Spinal cord (tissue), 10 donors: ENCODE data around the gene CLDN7. TPM values are rescaled to one million over a fixed set of nuclear protein-coding genes. Genes with fewer than 3 reads are reported as not detected.

ENCODE experiments used
- DNase-seq, 6 donors: peaks; one replicate each; pipeline versions ENCODE4 v3.0.0 to v3.0.0-alpha.2; 2013 to 2015; ENCODE audit warnings: low spot score in 6 of 6, low read depth in 4 of 6
- H3K27ac ChIP-seq: one replicate; pipeline ENCODE4 v1.5.1; 2013; ENCODE audit warnings: low read depth, low read length, control low read depth
- H3K27me3 ChIP-seq: one replicate; pipeline ENCODE4 v1.6.1; 2013; ENCODE audit warnings: low read length; ENCODE audit not compliant: control insufficient read depth, insufficient read depth
- H3K36me3 ChIP-seq: one replicate; pipeline ENCODE4 v1.6.1; 2013; ENCODE audit warnings: low read length; ENCODE audit not compliant: control insufficient read depth, insufficient read depth
- H3K4me1 ChIP-seq: one replicate; pipeline ENCODE4 v1.6.1; 2013; ENCODE audit warnings: low read length; ENCODE audit not compliant: control insufficient read depth, insufficient read depth
- H3K4me3 ChIP-seq: one replicate; pipeline ENCODE4 v1.5.1; 2013; ENCODE audit warnings: low read depth, low read length, control low read depth
- H3K9me3 ChIP-seq: one replicate; pipeline ENCODE4 v1.6.1; 2013; ENCODE audit warnings: low read length; ENCODE audit not compliant: control insufficient read depth, insufficient read depth
- WGBS: methylation state at CpG from one replicate; pipeline ENCODE4 v1.1.5; 2013; ENCODE audit warnings: missing lambda C conversion rate; ENCODE audit not compliant: insufficient coverage; 5-methylcytosine and 5-hydroxymethylcytosine counted together
- polyA plus RNA-seq, 2 donors: library from polyadenylated mRNA; unstranded; fragments of 120-200 nt; gene quantifications; one replicate each; pipeline ENCODE4 v1.2.1, GENCODE V29; 2013; ENCODE audit not compliant: insufficient read length in 2 of 2
- total RNA-seq, 2 donors: library from RNA; depleted of rRNA in 1 of 2; stranded (reverse); fragments of 120-200 nt in 1 of 2; fragments of >200 nt in 1 of 2; gene quantifications; one replicate each; pipeline versions ENCODE4 v1.2.3 to v1.2.4, GENCODE V29; 2013 to 2014
- donor health status: healthy.

CLDN7 gene
- total and polyA plus RNA-seq, 4 donors = 0.79 to 2.3 (median 1.3) TPM

DNA sequence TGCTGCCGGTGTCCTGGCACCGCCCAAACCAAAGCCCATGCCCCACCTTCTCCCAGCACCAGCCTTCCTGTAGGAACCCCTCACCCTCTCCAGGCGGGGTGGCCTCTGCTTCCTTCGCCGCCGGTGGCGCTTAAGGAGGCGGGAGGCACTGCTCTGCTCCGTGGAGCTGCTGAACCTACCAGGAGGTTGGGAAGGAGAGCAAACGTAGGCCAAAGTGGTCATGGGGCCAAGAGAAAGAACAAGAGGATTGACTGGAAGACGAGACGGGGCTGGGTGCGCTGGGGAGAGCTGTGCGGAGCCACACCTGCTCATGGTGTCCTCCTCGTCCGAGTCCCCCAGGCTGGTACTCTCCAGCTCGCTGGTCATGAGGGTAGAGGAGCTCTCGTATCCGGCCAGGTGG lies 32.8 kb downstream of the CLDN7 start:
- Histone ChIP-seq H3K4me3 (no peak overlapping the region), H3K9me3 (no peaks in the 10 kb centered on the region), H3K4me1 (peaks cover 24% of the 10 kb centered on the region), H3K27ac (no peak overlapping the region), H3K27me3 (no peaks in the 10 kb centered on the region), H3K36me3 (peaks cover 72% of the 10 kb centered on the region)
- no peak for DNase-seq
- 92% methylated on average over 12 of the region's 19 CpGs for WGBS

DNA sequence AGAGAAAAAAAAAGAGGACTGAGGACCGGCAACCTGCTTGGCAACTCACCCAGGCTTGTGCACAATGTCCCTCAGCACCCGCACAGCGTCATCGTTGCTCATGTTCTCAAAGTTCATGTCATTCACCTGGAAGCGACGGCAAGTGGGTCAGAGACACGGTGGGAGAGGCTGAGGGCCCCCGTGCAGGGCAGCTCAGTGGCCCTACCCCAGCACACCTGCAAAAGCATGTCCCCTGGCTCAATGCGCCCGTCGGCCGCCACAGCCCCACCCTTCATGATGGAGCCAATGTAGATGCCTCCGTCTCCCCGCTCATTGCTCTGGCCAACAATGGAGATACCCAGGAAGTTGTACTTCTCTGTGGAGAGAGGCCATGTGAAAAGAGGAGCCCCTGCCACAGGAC lies 33.4 kb downstream of the CLDN7 start:
- no peaks in the 10 kb centered on the region for H3K27me3 ChIP-seq
- 90% methylated on average over 9 of the region's 14 CpGs for WGBS
- no peaks in the 10 kb centered on the region for H3K9me3 ChIP-seq
- no peak for DNase-seq
- no peak overlapping the region for H3K4me3 ChIP-seq
- H3K36me3 ChIP-seq = peaks cover 78% of the 10 kb centered on the region
- H3K27ac ChIP-seq = no peak overlapping the region
- H3K4me1 ChIP-seq = peaks cover 24% of the 10 kb centered on the region

DNA sequence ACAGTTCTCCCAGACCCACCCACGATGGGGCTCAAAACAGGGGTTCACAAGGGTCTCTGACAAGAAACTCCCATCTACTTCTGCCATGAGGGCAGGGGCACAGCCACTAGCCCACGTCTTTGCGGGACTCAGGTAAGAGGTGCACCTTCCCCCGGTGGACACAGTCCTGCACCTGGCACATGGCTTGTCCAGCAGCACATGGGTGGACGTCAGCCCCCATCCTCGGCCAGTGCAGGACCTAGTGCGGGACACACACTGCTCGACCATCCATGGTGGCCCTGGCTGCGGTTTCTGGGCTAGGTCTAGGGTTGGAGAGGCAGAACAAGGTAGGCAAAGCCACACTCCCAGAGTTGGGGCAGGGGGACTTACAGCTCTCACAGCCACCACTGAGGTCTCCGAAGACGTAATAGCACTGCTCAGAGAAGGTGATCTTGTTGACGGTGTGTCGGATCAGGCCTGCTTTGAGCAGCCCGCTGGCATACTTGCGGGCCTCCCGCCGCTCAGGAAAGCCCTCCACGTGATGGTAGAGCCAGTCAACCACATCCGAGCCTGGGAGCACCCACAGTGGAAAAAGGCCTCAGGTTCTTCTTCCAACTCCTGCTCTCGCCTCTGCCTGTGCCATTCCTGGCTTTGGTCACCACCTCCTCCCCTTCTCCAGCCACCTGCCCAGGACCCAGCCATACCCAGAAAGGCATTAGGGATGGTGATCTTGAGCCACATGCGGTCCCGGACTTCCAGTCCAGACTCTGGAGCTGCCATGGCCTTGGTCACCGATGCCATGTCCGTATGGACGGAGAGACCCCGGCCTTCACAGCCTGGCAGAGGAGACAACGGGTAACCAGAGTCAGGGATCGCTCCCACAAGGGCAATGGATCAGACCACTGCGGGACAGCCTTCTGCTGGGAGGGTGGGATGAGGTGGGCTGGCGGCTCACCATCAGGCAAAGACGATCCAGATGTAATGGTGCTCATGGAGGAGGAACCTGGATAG lies 35.3 kb downstream of the CLDN7 start:
- peaks cover 94% of the 10 kb centered on the region for H3K36me3 ChIP-seq

DNA sequence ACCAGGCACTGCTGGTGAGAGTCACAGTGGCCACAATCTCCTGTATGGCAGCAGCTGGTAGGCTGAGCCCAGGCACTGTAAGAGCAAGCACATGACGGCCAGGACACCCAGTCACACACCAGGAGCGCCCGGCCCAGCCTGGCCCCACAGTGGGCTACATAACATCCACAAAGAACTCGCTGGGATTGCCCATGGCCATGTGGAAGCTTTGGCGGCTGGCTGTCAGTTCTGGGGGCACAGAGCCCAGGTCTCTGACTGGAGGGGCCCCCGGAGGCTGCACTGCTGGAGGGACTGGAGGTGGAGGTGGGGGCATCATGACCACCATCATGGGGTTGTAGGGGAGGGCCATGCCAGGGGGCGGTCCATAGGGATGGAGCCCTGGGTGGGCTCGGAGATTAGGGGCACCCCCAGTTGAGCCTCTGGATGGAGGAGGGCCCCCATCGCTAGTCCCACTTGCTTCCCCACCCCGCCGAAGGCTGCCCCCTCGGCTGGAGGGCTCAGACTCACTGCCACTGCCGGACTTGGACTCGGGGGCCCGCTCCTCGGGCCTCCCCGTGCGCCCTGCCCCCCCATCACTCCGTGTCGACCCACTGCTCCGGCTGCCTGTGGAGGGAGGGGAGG lies 36.5 kb downstream of the CLDN7 start:
- WGBS = 85% methylated on average over 8 of the region's 21 CpGs
- Histone ChIP-seq H3K27ac (no peak overlapping the region), H3K9me3 (no peaks in the 10 kb centered on the region), H3K4me3 (no peak overlapping the region), H3K4me1 (peaks cover 18% of the 10 kb centered on the region), H3K36me3 (peaks cover 100% of the 10 kb centered on the region), H3K27me3 (no peaks in the 10 kb centered on the region)
- no peak for DNase-seq

More for the DNA sequence above, 35.3 kb downstream of the CLDN7 start:
- 94% methylated on average over 30 of the region's 31 CpGs for WGBS
- H3K27me3 ChIP-seq = no peaks in the 10 kb centered on the region
- no peak for DNase-seq
- no peaks in the 10 kb centered on the region for H3K9me3 ChIP-seq
- peaks cover 14% of the 10 kb centered on the region for H3K4me1 ChIP-seq
- no peak overlapping the region for H3K4me3 ChIP-seq
- no peak overlapping the region for H3K27ac ChIP-seq

DNA sequence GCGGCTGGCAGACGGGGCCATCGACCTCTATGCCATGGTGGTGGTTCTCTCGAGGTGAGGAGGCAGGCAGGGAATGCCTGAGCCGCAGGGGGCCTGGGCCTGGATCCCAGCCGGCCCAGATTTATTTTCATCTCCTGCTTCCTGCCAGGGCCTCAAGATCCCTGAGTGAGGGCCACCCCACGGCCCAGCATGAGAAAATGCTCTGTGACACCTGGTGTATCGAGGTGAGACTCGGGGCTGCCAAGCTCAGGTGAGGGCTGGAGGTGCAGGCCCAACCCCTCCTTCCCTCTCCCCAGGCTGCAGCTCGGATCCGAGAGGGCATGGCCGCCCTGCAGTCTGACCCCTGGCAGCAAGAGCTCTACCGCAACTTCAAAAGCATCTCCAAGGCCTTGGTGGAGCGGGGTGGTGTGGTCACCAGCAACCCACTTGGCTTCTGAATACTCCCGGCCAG lies 37.6 kb downstream of the CLDN7 start:
- peaks cover 27% of the 10 kb centered on the region for H3K4me1 ChIP-seq
- 72% methylated on average over 12 of the region's 15 CpGs for WGBS
- DNase-seq = no peak
- H3K27me3 ChIP-seq = no peaks in the 10 kb centered on the region
- no peak overlapping the region for H3K27ac ChIP-seq
- H3K36me3 ChIP-seq = peaks cover 93% of the 10 kb centered on the region
- H3K4me3 ChIP-seq = no peak overlapping the region
- no peaks in the 10 kb centered on the region for H3K9me3 ChIP-seq

DNA sequence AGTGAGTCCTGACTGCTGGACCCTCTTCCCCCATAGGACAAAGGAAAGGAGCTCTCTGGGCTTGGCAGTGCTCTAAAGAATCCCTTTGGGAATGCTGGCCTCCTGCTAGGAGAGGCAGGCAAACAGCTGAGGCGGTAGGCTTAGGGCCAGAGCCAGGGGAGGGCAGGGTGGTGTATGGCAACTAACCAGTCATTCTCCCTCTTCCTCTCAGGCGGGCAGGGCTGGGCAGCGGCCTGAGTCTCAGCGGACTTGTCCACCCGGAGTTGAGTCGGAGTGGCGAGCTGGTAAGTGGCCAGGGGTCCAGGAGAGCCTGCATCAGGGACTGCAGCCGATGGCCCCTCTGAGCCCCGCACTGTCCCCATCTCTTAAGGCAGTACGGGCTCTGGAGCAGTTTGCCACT lies 38.2 kb downstream of the CLDN7 start:
- Histone ChIP-seq H3K9me3 (no peaks in the 10 kb centered on the region), H3K27ac (no peak overlapping the region), H3K27me3 (no peaks in the 10 kb centered on the region), H3K4me1 (peaks cover 33% of the 10 kb centered on the region), H3K36me3 (peaks cover 87% of the 10 kb centered on the region), H3K4me3 (no peak overlapping the region)
- DNase-seq = no peak
- WGBS = no CpG with 5 or more reads among the region's 10 CpGs

DNA sequence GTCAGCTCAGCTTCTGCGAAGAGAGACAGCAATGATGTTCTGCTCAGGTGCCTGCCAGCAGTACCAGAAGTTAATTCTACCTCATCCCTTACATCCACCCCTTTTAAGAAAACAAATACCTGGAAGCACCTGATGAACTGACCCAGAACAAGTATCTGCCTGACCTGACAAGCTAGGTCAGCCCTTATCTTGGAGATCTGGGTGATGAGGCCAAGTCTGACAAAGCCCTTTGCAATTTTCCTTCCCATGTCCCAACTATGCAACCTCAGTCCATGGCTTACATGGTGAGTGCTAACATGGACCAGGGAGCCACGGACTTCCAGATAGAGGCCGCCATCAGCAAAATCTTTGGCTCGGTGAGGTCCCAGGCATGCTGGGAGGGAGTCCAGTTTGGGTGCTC lies 38.9 kb downstream of the CLDN7 start:
- H3K27ac ChIP-seq = no peak overlapping the region
- H3K27me3 ChIP-seq = no peaks in the 10 kb centered on the region
- no peak for DNase-seq
- no peaks in the 10 kb centered on the region for H3K9me3 ChIP-seq
- no peak overlapping the region for H3K4me3 ChIP-seq
- 75% methylated on average over 4 of the region's 4 CpGs for WGBS
- H3K36me3 ChIP-seq = peaks cover 80% of the 10 kb centered on the region
- peaks cover 40% of the 10 kb centered on the region for H3K4me1 ChIP-seq

DNA sequence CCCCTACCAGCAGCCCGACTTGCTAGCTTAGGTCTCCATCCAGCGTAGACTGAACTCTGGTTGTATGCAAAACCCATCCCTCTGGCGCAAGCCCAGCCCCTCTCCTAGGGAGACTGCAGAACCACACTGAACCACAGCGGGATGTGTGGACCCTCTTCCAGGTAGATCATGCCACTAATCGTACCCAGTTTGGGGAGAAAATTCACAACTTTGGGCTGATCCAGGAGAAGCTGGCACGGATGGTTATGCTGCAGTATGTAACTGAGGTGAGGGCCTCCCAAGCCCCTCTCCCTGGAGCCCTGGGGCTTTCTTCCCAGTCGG lies 39.3 kb downstream of the CLDN7 start:
- H3K4me3 ChIP-seq = no peak overlapping the region
- H3K9me3 ChIP-seq = no peaks in the 10 kb centered on the region
- DNase-seq = no peak
- WGBS = 83% methylated on average over 5 of the region's 7 CpGs
- H3K36me3 ChIP-seq = peaks cover 75% of the 10 kb centered on the region
- H3K27ac ChIP-seq = no peak overlapping the region
- H3K4me1 ChIP-seq = peaks cover 44% of the 10 kb centered on the region
- no peaks in the 10 kb centered on the region for H3K27me3 ChIP-seq

DNA sequence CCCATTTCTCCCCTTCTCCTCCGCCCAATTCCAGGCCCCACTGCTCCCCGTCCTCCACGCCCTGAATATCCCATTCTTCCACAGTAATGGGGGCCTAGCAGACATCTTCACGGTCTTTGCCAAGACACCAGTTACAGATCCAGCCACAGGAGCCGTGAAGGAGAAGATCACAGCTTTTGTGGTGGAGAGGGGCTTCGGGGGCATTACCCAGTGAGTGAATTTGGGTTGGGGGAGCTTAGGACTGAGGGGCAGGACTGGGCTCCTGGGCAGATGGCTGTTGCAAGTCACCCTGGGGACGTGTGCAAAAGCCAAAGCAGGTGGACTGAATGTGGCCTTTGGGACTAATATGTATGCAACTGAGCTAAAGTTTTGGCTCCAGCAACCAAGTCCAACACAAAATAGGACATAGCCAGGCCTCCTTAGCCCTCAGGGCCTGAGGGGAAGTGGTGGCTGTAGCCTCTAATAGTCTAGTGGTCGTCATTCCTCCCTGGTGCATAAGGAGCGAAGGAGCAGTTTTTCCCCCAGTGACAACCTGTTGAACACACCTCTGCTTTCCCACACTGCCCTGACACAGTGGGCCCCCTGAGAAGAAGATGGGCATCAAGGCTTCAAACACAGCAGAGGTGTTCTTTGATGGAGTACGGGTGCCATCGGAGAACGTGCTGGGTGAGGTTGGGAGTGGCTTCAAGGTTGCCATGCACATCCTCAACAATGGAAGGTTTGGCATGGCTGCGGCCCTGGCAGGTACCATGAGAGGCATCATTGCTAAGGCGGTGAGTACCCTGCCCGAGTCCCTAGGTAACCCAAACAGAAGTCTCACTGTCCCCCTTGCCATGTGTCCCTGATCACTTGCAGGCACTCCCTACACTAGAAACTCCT lies 39.9 kb downstream of the CLDN7 start:
- peak in 1 of 6 donors; percentile 13 for DNase-seq
- 84% methylated on average over 10 of the region's 15 CpGs for WGBS

More for the DNA sequence above, 39.9 kb downstream of the CLDN7 start:
- peaks cover 49% of the 10 kb centered on the region for H3K4me1 ChIP-seq
- H3K27ac ChIP-seq = no peak overlapping the region
- H3K36me3 ChIP-seq = peaks cover 69% of the 10 kb centered on the region
- no peaks in the 10 kb centered on the region for H3K9me3 ChIP-seq
- H3K4me3 ChIP-seq = no peak overlapping the region
- no peaks in the 10 kb centered on the region for H3K27me3 ChIP-seq
